Left ventricle myocardium inferior (tissue), 1 donor: ENCODE measurements around the gene ALG2. TPM values are rescaled to one million over a fixed set of nuclear protein-coding genes. Genes with fewer than 3 reads are reported as not detected.

Experiments used
- DNase-seq: peaks from one replicate; pipeline ENCODE4 v3.0.0-alpha.2; 2020
- H3K27ac ChIP-seq: fragments of 200-600 bp; replicated peaks from 2 replicates; pipeline ENCODE4 v1.8.0; 2021
- H3K27me3 ChIP-seq: fragments of 200-600 bp; 2 replicates; pipeline ENCODE4 v1.8.0; 2021; ENCODE audit warnings: low read depth
- H3K36me3 ChIP-seq: fragments of 200-600 bp; 2 replicates; pipeline ENCODE4 v1.8.0; 2021
- H3K4me1 ChIP-seq: fragments of 200-600 bp; 2 replicates; pipeline ENCODE4 v1.8.0; 2021
- H3K4me3 ChIP-seq: fragments of 200-600 bp; 2 replicates; pipeline ENCODE4 v1.8.0; 2021; ENCODE audit warnings: mild to moderate bottlenecking, moderate library complexity
- H3K9me3 ChIP-seq: fragments of 200-600 bp; replicated peaks from 2 replicates; pipeline ENCODE4 v1.8.0; 2021
- intact Hi-C: fragments of 100-400 bp; cut with micrococcal nuclease; formaldehyde crosslinking; loops from one replicate; pipeline ENCODE4 v1.11.0; 2022
- total RNA-seq: library from RNA; stranded (reverse); fragmentation: NEBNext Ultra II Directional; extraction: Animal tissue kit (Norgen Biotek cat#: 25700); gene quantifications from one replicate; pipeline ENCODE4 v1.2.1, GENCODE V29; 2021
- TF ChIP-seq, protein P1 (sequence below): fragments of 200-600 bp; IDR thresholded peaks from 2 replicates; pipeline ENCODE4 v1.8.0; 2021; ENCODE audit warnings: antibody characterized with exemption, mild to moderate bottlenecking, borderline replicate concordance
- donor health status: DM: no; HTN: yes; CAD: no; lungs with severe emphysema.

Gene ALG2
- total RNA-seq, 1 donor from 2014 or later = 14.8 TPM

DNA sequence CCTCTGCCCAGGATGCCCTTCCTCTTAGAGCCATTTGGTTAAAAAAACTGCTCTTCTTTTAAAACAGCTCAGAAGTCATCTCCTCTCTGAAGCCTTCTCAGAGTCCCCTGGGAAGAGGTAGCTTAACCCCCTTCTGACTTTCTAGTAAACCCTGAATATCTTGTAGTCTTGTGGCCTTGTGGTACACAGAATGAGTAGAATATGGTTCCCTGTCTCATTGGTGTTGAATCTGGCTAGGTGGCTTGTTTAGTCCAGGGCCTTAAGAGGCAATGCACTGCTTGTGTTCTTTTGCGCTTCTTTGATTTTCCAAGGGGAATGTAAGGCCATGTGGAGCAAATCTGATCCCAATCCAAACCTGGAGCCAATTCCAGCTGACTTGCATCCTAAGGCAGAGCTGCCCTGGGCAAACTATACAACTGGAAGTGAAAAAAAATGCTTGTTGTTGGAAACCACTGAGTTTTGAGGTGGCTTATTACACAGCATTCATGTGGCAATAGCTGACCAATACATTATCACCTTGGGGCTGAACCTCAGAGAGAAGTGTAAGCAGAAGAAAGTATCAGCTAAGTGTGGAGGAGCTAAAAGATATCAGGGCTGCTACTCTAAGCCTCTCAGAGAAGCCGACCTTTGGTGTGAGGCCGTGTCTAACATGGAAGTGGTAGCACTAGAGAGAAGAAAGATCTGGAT lies 31.0 kb downstream of the ALG2 start:
- intact Hi-C loops = no loop called here
- no peaks in the 10 kb centered on the region for H3K9me3 ChIP-seq
- TF ChIP-seq, protein P1, sequence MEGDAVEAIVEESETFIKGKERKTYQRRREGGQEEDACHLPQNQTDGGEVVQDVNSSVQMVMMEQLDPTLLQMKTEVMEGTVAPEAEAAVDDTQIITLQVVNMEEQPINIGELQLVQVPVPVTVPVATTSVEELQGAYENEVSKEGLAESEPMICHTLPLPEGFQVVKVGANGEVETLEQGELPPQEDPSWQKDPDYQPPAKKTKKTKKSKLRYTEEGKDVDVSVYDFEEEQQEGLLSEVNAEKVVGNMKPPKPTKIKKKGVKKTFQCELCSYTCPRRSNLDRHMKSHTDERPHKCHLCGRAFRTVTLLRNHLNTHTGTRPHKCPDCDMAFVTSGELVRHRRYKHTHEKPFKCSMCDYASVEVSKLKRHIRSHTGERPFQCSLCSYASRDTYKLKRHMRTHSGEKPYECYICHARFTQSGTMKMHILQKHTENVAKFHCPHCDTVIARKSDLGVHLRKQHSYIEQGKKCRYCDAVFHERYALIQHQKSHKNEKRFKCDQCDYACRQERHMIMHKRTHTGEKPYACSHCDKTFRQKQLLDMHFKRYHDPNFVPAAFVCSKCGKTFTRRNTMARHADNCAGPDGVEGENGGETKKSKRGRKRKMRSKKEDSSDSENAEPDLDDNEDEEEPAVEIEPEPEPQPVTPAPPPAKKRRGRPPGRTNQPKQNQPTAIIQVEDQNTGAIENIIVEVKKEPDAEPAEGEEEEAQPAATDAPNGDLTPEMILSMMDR = no peak
- no peak overlapping the region for H3K4me3 ChIP-seq
- H3K4me1 ChIP-seq = no peaks in the 10 kb centered on the region
- DNase-seq = no peak
- no peaks in the 10 kb centered on the region for H3K36me3 ChIP-seq
- no peak overlapping the region for H3K27ac ChIP-seq
- H3K27me3 ChIP-seq = peaks cover 12% of the 10 kb centered on the region

DNA sequence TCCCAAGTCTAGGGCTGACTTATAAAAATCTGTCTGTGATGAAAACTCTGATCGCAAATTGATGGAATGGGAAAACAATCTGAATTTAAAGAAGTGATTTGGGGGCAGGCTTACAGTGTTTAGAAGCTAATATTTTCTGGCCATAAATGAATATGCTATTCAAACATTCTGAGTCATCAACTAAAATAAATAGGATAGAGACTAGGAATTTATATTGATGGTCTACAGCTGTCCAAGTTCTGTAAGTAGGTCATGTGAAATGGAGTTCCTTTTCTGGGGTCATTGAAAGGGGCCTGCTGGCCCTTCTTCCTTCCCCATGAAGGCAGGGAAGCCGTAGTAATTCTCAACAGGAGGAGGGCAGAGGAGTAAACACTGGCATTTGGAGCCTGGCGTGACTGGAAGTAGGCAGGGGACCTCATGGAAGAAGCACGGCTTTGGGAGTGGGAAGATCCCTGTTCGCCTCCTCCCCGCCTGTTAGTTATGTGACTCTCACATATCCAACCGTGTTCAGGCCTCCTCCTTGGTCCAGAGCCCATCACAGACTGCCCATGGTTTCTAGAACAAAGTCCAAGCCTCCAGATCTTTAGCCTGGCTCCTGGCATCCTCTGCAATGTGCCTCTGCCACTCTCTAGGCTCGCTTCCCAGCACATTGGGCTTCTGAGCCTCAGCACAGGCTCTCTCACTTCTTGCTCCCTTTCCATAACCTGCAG lies 31.7 kb downstream of the ALG2 start:
- H3K27me3 ChIP-seq = peaks cover 12% of the 10 kb centered on the region
- H3K36me3 ChIP-seq = no peaks in the 10 kb centered on the region
- no peak overlapping the region for H3K4me3 ChIP-seq
- H3K9me3 ChIP-seq = no peaks in the 10 kb centered on the region
- no peak for DNase-seq
- H3K27ac ChIP-seq = no peak overlapping the region
- intact Hi-C loops = no loop called here
- peaks cover 2% of the 10 kb centered on the region for H3K4me1 ChIP-seq
- TF ChIP-seq, protein P1 = no peak

DNA sequence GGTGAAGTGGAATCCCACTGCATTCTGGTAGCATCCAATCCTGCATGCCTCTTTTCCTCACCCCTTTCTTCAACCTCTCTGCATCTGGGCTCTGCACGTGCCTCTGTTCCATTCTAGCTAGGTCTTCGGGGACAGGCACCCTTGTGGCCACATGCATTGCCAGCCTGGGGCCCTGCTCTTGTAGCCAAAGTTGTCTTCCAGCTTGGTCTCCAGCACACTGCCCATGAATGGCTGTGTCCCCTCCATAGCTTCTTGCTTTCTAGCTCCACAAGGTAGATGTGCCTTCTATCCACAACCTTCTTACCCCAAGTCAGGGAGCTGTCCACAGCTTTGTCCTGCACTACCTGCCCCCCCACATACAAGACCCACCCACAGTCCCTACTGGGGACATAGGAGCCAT lies 32.6 kb downstream of the ALG2 start:
- H3K27ac ChIP-seq = no peak overlapping the region
- no peak overlapping the region for H3K4me3 ChIP-seq
- DNase-seq = no peak
- H3K36me3 ChIP-seq = no peaks in the 10 kb centered on the region
- peaks cover 9% of the 10 kb centered on the region for H3K4me1 ChIP-seq
- intact Hi-C loops = no loop called here
- peaks cover 12% of the 10 kb centered on the region for H3K27me3 ChIP-seq
- TF ChIP-seq, protein P1 = no peak
- no peaks in the 10 kb centered on the region for H3K9me3 ChIP-seq

DNA sequence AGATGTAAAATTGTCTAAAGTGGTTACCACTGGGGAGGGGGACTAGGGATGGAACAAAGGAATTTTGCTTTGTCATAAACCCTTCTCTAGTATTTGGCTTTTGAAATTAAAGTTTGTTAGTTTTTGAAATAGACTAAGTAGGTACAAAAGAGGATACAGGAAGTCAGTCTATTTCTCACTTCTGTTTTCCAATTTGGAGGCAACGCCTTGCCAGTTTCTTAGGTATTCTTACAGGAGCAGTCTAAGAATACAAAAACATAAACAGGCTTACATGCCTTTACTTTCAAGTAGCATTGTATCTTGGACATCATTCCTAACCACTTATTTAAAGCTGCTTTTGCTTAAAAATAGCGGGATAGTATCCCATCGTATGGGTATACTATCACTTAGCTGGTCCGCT lies 34.4 kb downstream of the ALG2 start:
- no peak overlapping the region for H3K4me3 ChIP-seq
- TF ChIP-seq, protein P1 = no peak
- intact Hi-C loops = no loop called here
- no peak for DNase-seq
- peaks cover 12% of the 10 kb centered on the region for H3K27me3 ChIP-seq
- no peak overlapping the region for H3K27ac ChIP-seq
- H3K9me3 ChIP-seq = no peaks in the 10 kb centered on the region
- peaks cover 9% of the 10 kb centered on the region for H3K4me1 ChIP-seq
- no peaks in the 10 kb centered on the region for H3K36me3 ChIP-seq

DNA sequence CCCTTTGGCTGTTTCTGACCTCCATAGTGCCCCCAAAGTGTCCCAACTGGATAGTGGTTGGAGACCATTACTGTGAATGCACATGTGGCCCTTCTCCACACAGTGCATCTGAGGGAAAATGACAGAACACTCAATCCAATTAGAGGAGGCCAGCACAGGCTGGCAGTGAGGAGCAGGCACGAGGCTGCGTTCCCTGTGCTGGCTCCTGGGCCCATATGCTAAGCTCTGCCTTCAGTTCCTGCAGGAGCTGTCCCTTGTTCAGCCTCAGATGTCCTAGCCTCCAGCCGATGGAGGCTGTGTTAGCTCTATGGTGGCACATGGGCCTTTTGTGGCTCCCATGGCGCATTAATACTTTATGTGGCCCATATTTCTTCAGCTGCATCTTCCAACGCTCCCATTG lies 35.8 kb downstream of the ALG2 start:
- intact Hi-C loops = no loop called here
- no peaks in the 10 kb centered on the region for H3K9me3 ChIP-seq
- TF ChIP-seq, protein P1 = no peak

More for the DNA sequence above, 35.8 kb downstream of the ALG2 start:
- peaks cover 12% of the 10 kb centered on the region for H3K27me3 ChIP-seq
- no peak overlapping the region for H3K4me3 ChIP-seq
- H3K36me3 ChIP-seq = no peaks in the 10 kb centered on the region
- DNase-seq = no peak
- no peak overlapping the region for H3K27ac ChIP-seq
- peaks cover 9% of the 10 kb centered on the region for H3K4me1 ChIP-seq
